Muscle layer of colon (tissue), 2 donors: ENCODE data around the gene ADCY6.
"Not testable (repeated sequence)": the region's sequence is repeated elsewhere in the genome, so short reads cannot be mapped to it uniquely, and the experiment has no call there.

ENCODE experiments used
- H3K27ac ChIP-seq: one replicate; pipeline ENCODE4 v1.7.0; 2013; ENCODE audit warnings: low read depth, mild to moderate bottlenecking, low read length, moderate library complexity
- H3K27me3 ChIP-seq, 2 donors: one replicate each; pipeline ENCODE4 v1.7.0; 2013; ENCODE audit warnings: low read length in 2 of 2, mild to moderate bottlenecking in 2 of 2; ENCODE audit not compliant: insufficient read depth in 2 of 2, control insufficient read depth in 1 of 2
- H3K36me3 ChIP-seq: one replicate; pipeline ENCODE4 v1.7.0; 2013; ENCODE audit warnings: mild to moderate bottlenecking, low read length; ENCODE audit not compliant: insufficient read depth
- H3K4me1 ChIP-seq: one replicate; pipeline ENCODE4 v1.7.0; 2013; ENCODE audit warnings: mild to moderate bottlenecking, low read length; ENCODE audit not compliant: insufficient read depth
- H3K4me3 ChIP-seq, 2 donors: one replicate each; pipeline ENCODE4 v1.7.0; 2013; ENCODE audit warnings: low read length in 2 of 2, low read depth in 1 of 2, mild to moderate bottlenecking in 1 of 2, moderate library complexity in 1 of 2
- H3K9ac ChIP-seq: one replicate; pipeline ENCODE4 v1.7.0; 2013; ENCODE audit warnings: low read length
- H3K9me3 ChIP-seq: one replicate; pipeline ENCODE4 v1.7.0; 2013; ENCODE audit warnings: mild to moderate bottlenecking, low read length
- donor health status: abdominal sarcoma.
- donor health status: Adenocarcinoma of cecum.

Gene ADCY6

DNA sequence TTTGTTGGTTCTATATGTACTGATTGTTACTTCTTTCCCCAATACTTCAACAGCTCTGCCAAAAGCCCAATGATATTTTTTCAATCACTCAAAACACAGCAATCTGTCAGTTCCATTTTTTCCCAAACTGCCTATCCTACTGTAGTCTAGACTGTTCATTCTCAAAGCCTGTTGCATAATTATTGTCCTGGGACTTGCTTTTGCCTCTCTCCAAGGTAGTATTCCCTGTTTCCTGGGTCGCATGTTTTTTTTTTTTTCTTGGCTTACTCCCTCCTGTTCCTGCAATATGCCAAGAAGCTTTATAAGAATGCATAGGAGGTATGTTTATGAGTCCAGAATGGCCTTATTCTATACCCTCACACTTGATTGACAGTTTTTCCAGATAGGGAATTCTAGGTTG is 52.4 kb downstream of the ADCY6 start:
- H3K9ac ChIP-seq, result no peak overlapping the region
- H3K9me3 ChIP-seq, result no peaks in the 10 kb centered on the region
- H3K4me1 ChIP-seq, result no peaks in the 10 kb centered on the region
- no peaks in the 10 kb centered on the region for H3K27me3 ChIP-seq
- H3K27ac ChIP-seq, result no peak overlapping the region
- H3K4me3 ChIP-seq, result no peak overlapping the region
- H3K36me3 ChIP-seq, result no peaks in the 10 kb centered on the region

DNA sequence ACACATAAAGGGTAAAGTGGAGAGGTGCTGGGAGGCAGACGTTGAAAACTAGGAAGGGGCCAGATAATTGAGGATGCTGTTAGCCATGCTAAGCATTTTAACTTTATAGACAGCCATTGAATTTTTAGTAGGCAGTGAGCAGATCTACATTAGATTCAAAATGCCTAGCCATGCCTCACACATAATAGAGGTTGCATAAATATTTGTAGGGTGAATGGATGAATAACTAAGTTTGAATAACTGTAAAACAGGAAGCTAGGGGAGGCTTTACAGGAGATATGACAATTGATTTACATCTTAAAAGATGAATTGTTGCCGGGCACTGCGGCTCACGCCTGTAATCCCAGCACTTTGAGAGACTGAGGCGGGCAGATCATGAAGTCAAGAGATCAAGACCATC is 60.1 kb downstream of the ADCY6 start:
- Histone ChIP-seq H3K9ac (no peak overlapping the region), H3K27me3 (no peaks in the 10 kb centered on the region), H3K27ac (no peak overlapping the region), H3K4me3 (no peak overlapping the region), H3K4me1 (no peaks in the 10 kb centered on the region), H3K36me3 (no peaks in the 10 kb centered on the region), H3K9me3 (no peaks in the 10 kb centered on the region)

DNA sequence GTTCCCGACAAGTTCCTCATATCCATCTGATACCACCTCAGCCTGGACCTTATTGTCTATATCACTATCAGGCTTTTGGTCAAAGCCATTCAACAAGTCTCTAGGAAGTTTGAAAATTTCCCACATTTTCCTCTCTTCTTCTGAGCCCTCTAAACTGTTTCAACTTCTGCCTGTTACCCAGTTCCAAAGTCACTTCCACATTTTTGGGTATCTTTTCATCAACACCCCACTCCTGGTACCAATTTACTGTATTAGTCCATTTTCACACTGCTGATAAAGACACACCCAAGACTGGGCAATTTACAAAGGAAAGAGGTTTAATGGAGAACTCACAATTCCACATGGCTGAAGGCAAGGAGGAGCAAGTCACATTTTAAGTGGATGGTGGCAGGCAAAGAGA is 68.2 kb downstream of the ADCY6 start:
- H3K27ac ChIP-seq, H3K27me3 ChIP-seq, H3K4me3 ChIP-seq, H3K36me3 ChIP-seq, H3K4me1 ChIP-seq, H3K9me3 ChIP-seq, H3K9ac ChIP-seq: not testable (repeated sequence)

DNA sequence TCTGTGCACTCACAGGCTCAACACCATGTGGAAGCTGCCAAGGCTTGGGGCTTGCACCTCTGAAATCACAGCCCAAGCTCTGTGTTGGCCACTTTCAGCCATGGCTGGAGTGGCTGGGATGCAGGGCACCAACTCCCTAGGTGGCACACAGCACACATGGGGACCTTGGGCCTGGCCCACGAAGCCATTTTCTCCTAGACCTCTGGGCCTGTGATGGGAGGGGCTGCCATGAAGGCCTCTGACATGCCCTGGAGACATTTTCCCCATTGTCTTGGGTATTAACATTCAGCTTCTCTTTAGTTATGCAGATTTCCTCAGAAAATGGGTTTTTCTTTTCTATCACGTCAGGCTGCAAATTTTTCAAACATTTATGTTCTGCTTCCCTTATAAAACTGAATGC is 68.7 kb downstream of the ADCY6 start:
- H3K9me3 ChIP-seq, H3K4me3 ChIP-seq, H3K36me3 ChIP-seq, H3K4me1 ChIP-seq, H3K27ac ChIP-seq, H3K27me3 ChIP-seq, H3K9ac ChIP-seq: not testable (repeated sequence)

DNA sequence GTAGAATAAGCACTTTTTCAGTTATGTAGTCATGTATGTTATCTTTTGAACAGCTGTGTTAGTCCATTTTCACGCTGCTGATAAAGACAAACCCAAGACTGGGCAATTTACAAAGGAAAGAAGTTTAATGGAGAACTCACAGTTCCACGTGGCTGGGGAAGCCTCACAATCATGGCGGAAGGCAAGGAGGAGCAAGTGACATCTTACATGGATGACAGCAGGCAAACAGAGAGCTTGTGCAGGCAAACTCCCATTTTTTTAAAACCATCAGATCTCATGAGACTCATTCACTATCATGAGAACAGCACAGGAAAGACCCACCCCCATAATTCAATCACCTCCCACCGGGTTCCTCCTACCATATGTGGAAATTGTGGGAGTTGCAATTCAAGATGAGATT is 69.9 kb downstream of the ADCY6 start:
- peaks cover 19% of the 10 kb centered on the region for H3K4me1 ChIP-seq
- H3K9ac ChIP-seq, H3K9me3 ChIP-seq, H3K27ac ChIP-seq, H3K4me3 ChIP-seq, H3K36me3 ChIP-seq, H3K27me3 ChIP-seq: not testable (repeated sequence)

DNA sequence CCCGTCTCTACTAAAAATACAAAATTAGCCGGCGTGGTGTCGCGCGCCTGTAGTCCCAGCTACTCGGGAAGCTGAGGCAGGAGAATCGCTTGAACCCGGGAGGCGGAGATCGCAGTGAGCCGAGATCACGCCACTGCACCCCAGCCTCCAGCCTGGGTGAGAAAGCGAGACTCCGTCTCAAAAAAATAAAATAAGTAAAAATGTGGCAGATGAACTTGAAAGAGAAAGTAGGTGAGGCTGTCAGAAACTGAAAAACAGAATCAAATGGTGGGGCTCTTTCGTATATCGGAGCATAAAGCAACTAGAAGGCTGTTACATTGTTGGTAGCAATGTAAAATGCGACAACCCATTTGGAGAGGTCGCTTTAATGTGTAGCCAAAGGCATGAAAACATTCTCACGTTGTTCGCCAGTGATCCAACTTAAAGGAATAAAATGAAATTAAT is 71.6 kb downstream of the ADCY6 start:
- peak overlapping the region; percentile 36 to 91 for H3K4me3 ChIP-seq
- H3K9me3 ChIP-seq, result no peaks in the 10 kb centered on the region
- H3K27ac ChIP-seq, result peak overlapping the region; percentile 89
- H3K9ac ChIP-seq, result peak overlapping the region; percentile 99
- H3K27me3 ChIP-seq, result no peaks in the 10 kb centered on the region
- peaks cover 10% of the 10 kb centered on the region for H3K36me3 ChIP-seq
- peaks cover 24% of the 10 kb centered on the region for H3K4me1 ChIP-seq

DNA sequence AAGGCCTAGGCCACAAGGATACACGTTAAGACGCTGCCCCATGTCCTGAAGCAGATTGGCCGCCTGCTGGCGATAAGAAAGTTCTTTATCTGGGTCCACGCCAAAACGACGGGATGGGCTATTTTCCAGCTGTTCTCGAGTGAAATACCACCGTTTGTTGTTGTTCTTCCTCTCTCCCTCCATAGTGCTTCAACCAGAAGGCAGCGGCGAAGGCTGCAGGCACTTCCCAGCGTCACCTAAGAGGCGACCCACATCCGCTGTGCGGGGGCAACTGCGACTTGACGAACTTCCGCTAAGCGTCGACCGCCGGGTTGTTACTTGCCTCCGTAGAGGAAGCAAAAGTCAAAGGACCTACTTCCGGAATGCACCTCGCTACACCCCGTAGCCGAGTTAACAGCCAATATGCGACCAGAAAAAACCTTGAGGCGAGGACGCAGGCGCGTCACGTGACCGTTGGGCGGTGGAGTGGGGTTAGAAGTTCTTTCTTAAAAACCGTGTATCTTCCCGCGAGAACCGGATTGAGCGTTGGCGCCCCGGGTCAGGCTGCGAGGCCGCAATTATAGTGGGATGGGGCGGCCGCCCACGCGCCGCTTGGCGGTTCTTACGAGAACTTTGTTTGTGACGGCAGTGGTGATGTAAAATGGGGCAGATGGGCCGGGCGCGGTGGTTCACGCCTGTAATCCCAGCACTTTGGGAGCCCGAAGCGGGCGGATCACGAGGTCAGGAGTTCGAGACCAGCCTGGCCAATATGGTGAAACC is 72.2 kb downstream of the ADCY6 start, which contains the start of gene CCNT1:
Gene CCNT1, minus strand, starts transcription at position 215 of the 759 bp plus-strand sequence. Its CDS starts 32 bp downstream, at position 183.
- H3K27ac ChIP-seq, result peak within 1 kb of the TSS; percentile 89

More for the DNA sequence above, 72.2 kb downstream of the ADCY6 start, which contains the start of gene CCNT1:
- H3K9ac ChIP-seq, result peak within 1 kb of the TSS; percentile 99
- H3K9me3 ChIP-seq, result no peaks in the 10 kb centered on the region
- H3K36me3 ChIP-seq, result peaks cover 11% of the 10 kb centered on the region
- H3K4me3 ChIP-seq, result peak within 1 kb of the TSS; percentile 67 to 91
- no peaks in the 10 kb centered on the region for H3K27me3 ChIP-seq
- H3K4me1 ChIP-seq, result peaks cover 24% of the 10 kb centered on the region
